GM21786 (cell line): ENCODE data around the gene LY86.
"Not testable (repeated sequence)": the region's sequence is repeated elsewhere in the genome, so short reads cannot be mapped to it uniquely, and the experiment has no call there.

Experiments
- ATAC-seq: cut with Tn5 transposase; IDR thresholded peaks from one replicate; pipeline ENCODE4 v1.9.1; 2021; ENCODE audit not compliant: unreplicated experiment

LY86 gene

GRCh38 chr6:6649824-6650349 is 61.4 kb downstream of the LY86 start:
- ATAC-seq = no peak

- no peak for ATAC-seq
These were observed 62.3 kb downstream of the LY86 start for GRCh38 chr6:6650839-6651238.

- no peak for ATAC-seq
These were observed 62.8 kb downstream of the LY86 start for GRCh38 chr6:6651335-6651734.

- ATAC-seq = no peak
These were observed 64.4 kb downstream of the LY86 start for GRCh38 chr6:6652932-6653331.

GRCh38 chr6:6654599-6655575 is 66.4 kb downstream of the LY86 start:
- ATAC-seq = no peak

GRCh38 chr6:6655805-6656251 is 67.3 kb downstream of the LY86 start:
- no peak for ATAC-seq

- no peak for ATAC-seq
These were observed 67.8 kb downstream of the LY86 start for GRCh38 chr6:6656287-6656686.

- no peak for ATAC-seq
These were observed 68.7 kb downstream of the LY86 start for GRCh38 chr6:6657085-6657819.

GRCh38 chr6:6657820-6658217 is 69.3 kb downstream of the LY86 start:
- no peak for ATAC-seq

GRCh38 chr6:6659600-6660327 is 71.2 kb downstream of the LY86 start:
- peak; percentile 76 for ATAC-seq

GRCh38 chr6:6660339-6661045 is 72.0 kb downstream of the LY86 start:
- no peak for ATAC-seq

GRCh38 chr6:6661191-6661590 is 72.7 kb downstream of the LY86 start:
- no peak for ATAC-seq

GRCh38 chr6:6661684-6662083 is 73.2 kb downstream of the LY86 start:
- no peak for ATAC-seq

- ATAC-seq = no peak
These were observed 75.1 kb downstream of the LY86 start for GRCh38 chr6:6663421-6664135.

GRCh38 chr6:6665555-6666243 is 77.2 kb downstream of the LY86 start:
- no peak for ATAC-seq

- not testable (repeated sequence) for ATAC-seq
These were observed 81.6 kb downstream of the LY86 start for GRCh38 chr6:6670150-6670549.

GRCh38 chr6:6674872-6675271 is 86.4 kb downstream of the LY86 start:
- no peak for ATAC-seq

GRCh38 chr6:6676910-6677441 is 88.5 kb downstream of the LY86 start:
- ATAC-seq = peak; percentile 55

- no peak for ATAC-seq
These were observed 89.7 kb downstream of the LY86 start for GRCh38 chr6:6678185-6678671.
